ENCODE data around the gene PATE3. TPM values are rescaled to one million over a fixed set of nuclear protein-coding genes. Genes with fewer than 3 reads are reported as not detected.

Gene PATE3
- total RNA-seq, 4 donors from 2014 or later, result not detected

DNA sequence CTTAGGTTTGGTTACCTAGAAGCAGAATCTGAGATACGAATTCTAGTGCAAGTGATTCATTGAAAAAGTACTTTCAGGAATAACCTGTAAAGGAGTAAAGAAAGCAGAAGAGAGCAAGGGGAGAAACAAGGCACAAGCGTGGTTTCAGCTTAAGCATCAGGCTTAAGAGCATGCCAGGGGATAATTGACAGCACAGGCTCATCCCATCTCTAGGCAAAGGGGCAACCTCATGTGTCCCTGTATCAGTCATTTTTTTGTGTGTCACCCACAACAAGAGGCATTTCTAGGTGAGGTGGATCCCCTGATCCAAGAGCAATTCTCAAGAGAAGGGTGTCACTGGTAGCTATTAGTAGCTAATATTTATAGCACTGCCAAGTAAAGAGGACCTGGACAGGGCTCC is 17.3 kb upstream of the PATE3 start:
- Histone ChIP-seq H3K27me3 (no peaks in the 10 kb centered on the region), H3K4me3 (replicated peaks in 1 of 3) (no peak overlapping the region), H3K4me1 (peaks cover 22 to 39% of the 10 kb centered on the region in 2 donors), H3K9me3 (no peaks in the 10 kb centered on the region), H3K36me3 (no peaks in the 10 kb centered on the region), H3K27ac (no peak overlapping the region)
- DNase-seq, result no peak
- WGBS, 2 donors, result 89% methylated on average over 2 of the region's 2 CpGs
- intact Hi-C loops (cut with DNase I), result no loop called here
- no peak for TF ChIP-seq POLR2A (IDR thresholded peaks at IDR 0.05)
- TF ChIP-seq, protein P1, sequence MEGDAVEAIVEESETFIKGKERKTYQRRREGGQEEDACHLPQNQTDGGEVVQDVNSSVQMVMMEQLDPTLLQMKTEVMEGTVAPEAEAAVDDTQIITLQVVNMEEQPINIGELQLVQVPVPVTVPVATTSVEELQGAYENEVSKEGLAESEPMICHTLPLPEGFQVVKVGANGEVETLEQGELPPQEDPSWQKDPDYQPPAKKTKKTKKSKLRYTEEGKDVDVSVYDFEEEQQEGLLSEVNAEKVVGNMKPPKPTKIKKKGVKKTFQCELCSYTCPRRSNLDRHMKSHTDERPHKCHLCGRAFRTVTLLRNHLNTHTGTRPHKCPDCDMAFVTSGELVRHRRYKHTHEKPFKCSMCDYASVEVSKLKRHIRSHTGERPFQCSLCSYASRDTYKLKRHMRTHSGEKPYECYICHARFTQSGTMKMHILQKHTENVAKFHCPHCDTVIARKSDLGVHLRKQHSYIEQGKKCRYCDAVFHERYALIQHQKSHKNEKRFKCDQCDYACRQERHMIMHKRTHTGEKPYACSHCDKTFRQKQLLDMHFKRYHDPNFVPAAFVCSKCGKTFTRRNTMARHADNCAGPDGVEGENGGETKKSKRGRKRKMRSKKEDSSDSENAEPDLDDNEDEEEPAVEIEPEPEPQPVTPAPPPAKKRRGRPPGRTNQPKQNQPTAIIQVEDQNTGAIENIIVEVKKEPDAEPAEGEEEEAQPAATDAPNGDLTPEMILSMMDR (IDR thresholded peaks at IDR 0.05), result no peak

DNA sequence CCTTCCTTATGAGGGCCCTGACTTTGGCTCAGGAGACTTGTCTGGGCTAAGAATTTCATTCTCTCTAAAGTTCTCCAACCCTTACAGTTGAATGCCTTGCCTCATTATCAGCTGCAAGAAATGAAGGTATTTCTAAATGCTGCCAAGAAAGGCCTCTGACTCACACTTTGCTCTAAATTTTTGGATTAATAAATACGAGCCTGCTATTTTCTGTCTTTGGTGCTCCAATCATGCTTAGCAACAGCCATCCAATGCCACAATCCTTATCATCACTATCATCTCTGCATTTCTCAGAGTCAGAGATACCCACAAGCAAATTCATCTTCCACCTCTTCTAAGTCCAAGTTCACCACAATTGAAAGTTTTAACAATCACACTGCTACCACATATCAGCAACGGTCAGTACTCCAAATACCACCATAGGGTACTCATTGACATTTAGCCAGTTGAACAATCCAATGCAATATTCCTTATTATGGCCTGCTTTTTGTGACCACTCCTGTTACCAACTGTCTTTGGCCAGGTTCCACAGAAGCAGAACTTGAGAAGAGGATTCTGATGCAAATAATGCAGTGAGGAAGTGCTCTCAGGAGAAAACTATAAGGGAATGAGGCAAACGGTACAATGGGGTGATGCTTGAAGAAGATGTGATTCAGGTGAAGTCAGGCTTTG is 15.0 kb upstream of the PATE3 start:
- H3K36me3 ChIP-seq, result no peaks in the 10 kb centered on the region
- DNase-seq, result no peak
- H3K27ac ChIP-seq, result peak overlapping the region in 1 of 3 donors; percentile 17
- no peaks in the 10 kb centered on the region for H3K27me3 ChIP-seq
- H3K4me1 ChIP-seq, result peaks cover 9 to 24% of the 10 kb centered on the region in 2 donors
- TF ChIP-seq, protein P1 (IDR thresholded peaks at IDR 0.05), result no peak
- TF ChIP-seq POLR2A (IDR thresholded peaks at IDR 0.05), result no peak
- WGBS, 2 donors, result 45 to 59% methylated on average over 3 of the region's 3 CpGs
- H3K4me3 ChIP-seq (replicated peaks in 1 of 3), result no peak overlapping the region
- intact Hi-C loops (cut with DNase I), result no loop called here
- no peaks in the 10 kb centered on the region for H3K9me3 ChIP-seq

DNA sequence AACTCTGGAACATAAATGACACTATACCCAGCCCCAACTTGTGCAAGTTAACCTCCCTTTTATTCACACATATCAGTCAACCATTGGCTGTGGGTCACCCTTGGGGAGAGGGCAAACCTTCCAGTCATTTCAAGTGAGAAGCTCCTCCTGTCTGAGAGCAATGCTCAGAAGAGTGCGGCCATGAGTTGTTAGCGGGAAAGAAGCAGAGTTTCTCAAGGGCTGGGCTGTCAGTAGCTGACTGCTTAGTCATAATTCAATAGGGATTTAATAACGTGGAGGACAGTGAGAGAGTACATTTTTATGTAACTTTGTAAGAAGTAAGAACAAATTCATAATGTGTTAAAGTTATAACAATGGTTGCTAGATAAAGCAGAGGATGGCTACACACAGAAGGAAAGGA is 14.4 kb upstream of the PATE3 start:
- peaks cover 5 to 18% of the 10 kb centered on the region in 2 donors for H3K4me1 ChIP-seq
- no peaks in the 10 kb centered on the region for H3K9me3 ChIP-seq
- no peak for DNase-seq
- no peak for TF ChIP-seq POLR2A (IDR thresholded peaks at IDR 0.05)
- TF ChIP-seq, protein P1 (IDR thresholded peaks at IDR 0.05), result no peak
- H3K27me3 ChIP-seq, result no peaks in the 10 kb centered on the region
- H3K27ac ChIP-seq, result no peak overlapping the region
- H3K4me3 ChIP-seq (replicated peaks in 1 of 3), result no peak overlapping the region
- 68 to 76% methylated on average over 3 of the region's 3 CpGs for WGBS, 2 donors
- no peaks in the 10 kb centered on the region for H3K36me3 ChIP-seq
- intact Hi-C loops (cut with DNase I), result no loop called here

DNA sequence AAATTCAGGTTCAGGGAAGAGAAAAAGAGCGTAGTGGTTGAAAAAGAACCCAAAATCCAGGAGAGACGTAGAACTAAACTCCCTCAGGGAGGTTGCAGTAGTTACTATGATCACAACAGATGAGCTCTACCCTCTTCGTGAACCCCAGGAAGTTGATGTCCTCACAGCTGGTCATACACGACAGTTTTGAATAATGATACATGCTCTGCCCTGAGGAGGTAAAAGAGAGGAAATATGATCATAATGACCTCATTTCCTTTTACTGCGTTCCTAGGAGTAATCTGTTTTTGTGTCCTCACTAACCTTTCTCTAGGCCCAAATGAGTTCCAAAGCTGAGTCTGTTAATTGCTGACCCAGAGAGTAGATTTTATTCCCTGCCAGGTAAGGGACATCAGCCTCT is 10.6 kb upstream of the PATE3 start:
- Histone ChIP-seq H3K9me3 (no peaks in the 10 kb centered on the region), H3K4me1 (peaks cover 0 to 10% of the 10 kb centered on the region in 2 donors), H3K27me3 (no peaks in the 10 kb centered on the region), H3K36me3 (no peaks in the 10 kb centered on the region), H3K27ac (no peak overlapping the region), H3K4me3 (replicated peaks in 1 of 3) (no peak overlapping the region)
- intact Hi-C loops (cut with DNase I), result no loop called here
- TF ChIP-seq, protein P1 (IDR thresholded peaks at IDR 0.05), result no peak
- no peak for TF ChIP-seq POLR2A (IDR thresholded peaks at IDR 0.05)
- 69 to 74% methylated on average over 5 of the region's 5 CpGs for WGBS, 2 donors
- no peak for DNase-seq

DNA sequence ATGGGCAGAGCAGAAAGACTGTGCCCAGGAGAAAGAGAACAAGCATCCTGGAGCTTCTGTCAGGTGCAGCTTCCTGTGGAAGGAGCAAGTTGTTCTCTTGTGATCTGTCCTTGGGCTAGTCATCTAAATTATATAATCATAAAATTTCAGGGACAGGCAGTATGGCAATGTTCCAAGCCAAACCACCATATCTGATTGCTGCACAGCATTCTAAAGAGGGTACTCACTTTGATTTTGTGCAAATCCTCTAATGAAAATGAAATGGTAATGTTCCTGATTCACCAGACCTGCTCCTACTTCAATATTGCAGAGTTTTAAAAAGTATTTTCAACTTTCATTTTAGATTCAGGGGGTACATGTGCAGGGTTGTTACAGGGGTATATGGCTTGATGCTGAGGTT is 9.2 kb upstream of the PATE3 start, which contains the start of gene PATE2:
TSS of gene PATE2 (minus strand) at position 101 of the 400 bp plus-strand sequence. CDS start at position 46, 55 bp downstream.
- Histone ChIP-seq H3K4me1 (no peaks in the 10 kb centered on the region), H3K36me3 (no peaks in the 10 kb centered on the region), H3K27me3 (no peaks in the 10 kb centered on the region), H3K9me3 (no peaks in the 10 kb centered on the region), H3K4me3 (replicated peaks in 1 of 3) (no peak within 1 kb of the TSS), H3K27ac (no peak within 1 kb of the TSS)
- DNase-seq, result no peak
- TF ChIP-seq, protein P1 (IDR thresholded peaks at IDR 0.05), result no peak
- no peak for TF ChIP-seq POLR2A (IDR thresholded peaks at IDR 0.05)
- intact Hi-C loops (cut with DNase I), result no loop called here

Measured in thyroid gland (tissue), 4 donors.